Stimulated activated CD4-positive, alpha-beta T cell treated with anti-CD3 and anti-CD28 coated beads, Interleukin-12 subunit alpha, Interleukin-12 subunit beta, amount 100 ng/mL, for 24 hours (primary cell): ENCODE measurements around the gene PAPSS2.
"Not testable (repeated sequence)": the region's sequence is repeated elsewhere in the genome, so short reads cannot be mapped to it uniquely, and the experiment has no call there.

Experiments used
- DNase-seq, 2 experiments: peaks; one replicate each; pipeline ENCODE4 v3.0.0-alpha.2; 2020; ENCODE audit warnings: low read depth in 2 of 2

Gene PAPSS2

DNA sequence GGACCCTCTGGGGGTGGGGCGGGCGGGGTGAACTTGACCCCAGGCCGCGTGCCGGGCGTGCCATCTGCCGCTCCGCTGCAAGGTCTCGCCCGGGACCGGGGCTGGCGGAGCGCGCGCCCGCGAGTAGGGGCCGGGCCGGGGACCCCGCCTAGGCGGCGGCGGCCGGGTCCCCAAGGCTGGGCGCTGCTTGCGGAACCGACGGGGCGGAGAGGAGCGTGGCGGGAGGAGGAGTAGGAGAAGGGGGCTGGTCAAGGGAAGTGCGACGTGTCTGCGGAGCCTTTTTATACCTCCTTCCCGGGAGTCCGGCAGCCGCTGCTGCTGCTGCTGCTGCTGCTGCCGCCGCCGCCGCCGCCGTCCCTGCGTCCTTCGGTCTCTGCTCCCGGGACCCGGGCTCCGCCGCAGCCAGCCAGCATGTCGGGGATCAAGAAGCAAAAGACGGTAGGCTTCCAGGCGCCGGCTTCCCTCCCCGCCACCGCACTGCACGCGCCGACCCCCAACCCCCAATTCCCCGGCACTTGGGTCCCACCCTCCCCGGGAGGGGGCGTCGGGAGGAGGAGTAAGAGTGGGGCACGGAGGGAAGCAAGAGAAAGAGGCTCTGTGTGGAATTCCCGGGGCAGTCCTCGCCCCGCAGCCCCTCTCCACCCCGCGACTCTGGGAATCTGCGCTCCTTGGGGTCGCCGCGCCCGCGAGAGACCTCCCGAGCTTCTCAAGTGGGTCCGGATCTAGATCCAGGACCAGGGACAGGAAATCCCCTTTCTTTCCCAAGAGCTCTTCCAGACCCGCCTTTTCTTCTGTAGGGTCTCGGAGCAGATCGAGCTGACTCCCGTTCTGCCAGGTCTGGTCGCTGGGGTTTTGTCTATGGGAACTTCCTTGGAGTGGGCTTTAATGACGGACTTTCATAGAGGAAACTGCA lies at the start of gene PAPSS2:
PAPSS2 (plus strand) TSS at position 308 of the 913 bp plus-strand sequence; CDS start at position 412, 104 bp downstream.
- peak in 1 of 2 experiments; percentile 17 for DNase-seq

DNA sequence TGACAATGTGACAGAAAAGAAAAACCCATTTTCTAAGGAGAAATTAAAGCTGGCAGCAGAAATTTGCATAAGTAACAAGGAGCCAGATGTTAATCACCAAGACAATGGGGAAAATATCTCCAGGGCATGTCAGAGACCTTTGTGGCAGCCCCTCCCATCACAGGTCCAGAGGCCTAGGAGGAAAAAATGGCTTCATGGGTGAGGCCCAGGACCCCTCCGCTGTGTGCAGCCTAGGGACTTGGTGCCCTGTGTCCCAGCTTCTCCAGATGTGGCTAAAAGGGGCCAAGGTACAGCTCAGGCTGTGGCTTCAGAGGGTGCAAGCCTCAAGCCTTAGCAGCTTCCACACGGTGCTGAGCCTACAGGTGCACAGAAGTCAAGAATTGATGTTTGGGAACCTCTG lies 48.3 kb upstream of the PAPSS2 start:
- DNase-seq: not testable (repeated sequence)

DNA sequence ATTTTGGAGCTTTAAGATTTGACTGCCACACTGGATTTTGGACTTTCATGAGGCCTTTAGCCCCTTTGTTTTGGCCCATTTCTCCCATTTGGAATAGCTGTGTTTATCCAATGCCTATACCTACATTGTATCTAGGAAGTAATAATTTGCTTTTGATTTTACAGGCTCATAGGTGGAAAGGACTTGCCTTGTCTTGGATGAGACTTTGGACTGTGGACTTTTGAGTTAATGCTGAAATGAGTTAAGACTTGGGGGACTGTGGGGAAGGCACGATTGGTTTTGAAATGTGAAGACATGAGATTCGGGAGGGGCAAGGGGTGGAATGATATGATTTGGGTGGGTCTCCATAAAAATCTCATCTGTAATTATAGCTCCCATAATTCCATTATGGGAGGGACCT lies 47.6 kb upstream of the PAPSS2 start:
- no peak for DNase-seq

DNA sequence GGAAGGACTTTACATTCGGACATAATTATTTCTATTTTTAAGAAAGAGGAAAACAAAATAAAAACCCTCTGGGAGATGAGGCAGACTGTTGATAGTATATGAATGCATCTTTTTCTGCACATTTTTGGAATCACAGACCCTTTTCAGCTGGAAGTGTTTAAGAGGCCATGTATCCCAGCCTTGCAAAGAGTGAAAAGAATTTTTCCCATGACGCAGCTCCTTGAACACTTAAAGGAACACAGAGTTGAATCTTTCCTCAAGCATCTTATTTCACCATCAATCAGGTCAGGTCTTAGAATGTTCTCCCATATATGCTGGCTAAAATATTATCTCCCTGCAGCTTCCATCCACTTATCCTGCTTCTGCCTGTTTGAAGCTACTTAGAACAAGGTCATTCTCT lies 45.9 kb upstream of the PAPSS2 start:
- no peak for DNase-seq

DNA sequence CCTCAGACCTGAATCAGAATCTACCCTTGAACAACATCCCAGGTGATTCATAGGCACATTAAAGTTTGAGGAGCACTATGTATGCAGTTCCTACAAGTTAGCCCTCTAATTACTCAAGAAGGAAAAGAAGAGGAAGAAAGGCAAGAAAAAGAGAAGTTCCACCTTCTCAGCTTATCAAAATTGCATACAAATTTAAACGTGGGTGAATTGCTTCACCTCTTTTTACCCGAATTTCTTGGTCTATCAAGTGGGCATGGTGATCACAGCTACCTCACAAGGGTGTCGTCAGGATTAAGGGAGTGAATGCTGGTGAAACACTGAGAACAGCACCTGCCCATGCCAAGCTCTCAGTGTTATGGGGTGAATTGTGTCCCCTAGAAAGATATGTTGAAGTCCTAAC lies 43.8 kb upstream of the PAPSS2 start:
- DNase-seq: no peak

DNA sequence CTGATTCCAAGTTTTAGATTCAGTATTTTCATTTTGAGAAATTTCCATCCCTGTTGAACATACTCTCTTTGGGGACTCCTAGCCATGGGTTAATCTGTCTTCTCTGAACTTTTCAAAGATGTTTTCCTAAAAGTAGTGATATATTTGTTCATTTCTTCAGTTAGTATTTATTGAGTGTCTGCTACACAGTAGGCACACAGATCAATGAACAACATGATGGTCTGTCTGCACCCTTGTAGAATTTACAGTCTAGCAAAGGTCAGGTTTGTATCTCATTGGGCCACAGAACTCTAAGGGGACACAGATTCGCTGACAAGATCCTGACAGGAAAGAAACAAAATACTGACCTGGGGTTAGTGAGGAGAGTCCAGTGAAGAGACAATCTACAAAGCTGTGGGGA lies 42.2 kb upstream of the PAPSS2 start:
- no peak for DNase-seq

DNA sequence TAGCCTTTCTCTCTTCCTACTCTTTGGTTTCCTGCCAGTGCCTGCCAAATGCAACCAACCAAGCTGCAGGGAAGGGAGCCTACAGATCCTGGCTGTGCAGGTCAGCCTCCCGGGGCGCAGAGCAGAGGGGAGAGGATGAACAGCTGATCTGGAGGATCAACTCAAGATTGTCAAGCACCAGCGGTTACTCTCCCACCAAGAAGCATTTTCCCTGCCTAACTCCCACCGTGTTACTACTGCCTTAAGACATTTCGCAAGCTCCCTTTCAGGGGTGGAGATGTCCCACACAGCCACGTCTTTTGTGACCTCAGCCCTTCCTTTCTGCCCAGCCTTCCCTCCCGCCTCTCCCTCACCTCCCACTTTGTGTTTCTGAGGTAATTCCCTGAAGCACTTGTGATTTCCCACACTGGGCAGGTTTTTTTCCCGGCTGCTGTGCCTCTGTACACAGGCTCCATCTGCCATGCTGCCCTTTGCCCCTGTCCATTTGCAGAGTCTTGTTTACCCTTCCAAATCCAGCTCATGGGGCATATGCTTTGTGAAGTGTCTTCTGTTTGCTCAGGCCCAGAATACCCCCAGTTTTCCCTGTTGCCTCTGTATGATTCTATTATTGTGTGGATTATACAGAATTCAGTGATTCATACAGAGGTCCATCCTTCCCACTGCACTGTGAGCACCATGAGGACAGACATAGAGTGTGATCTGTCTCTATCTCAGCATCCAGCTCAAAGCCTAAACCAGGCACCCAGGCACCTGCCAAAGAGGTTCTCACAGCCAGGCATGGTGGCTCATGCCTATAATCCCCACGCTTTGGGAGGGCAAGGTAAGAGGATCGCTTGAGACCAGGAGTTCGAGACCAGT lies 40.9 kb upstream of the PAPSS2 start:
- no peak for DNase-seq

DNA sequence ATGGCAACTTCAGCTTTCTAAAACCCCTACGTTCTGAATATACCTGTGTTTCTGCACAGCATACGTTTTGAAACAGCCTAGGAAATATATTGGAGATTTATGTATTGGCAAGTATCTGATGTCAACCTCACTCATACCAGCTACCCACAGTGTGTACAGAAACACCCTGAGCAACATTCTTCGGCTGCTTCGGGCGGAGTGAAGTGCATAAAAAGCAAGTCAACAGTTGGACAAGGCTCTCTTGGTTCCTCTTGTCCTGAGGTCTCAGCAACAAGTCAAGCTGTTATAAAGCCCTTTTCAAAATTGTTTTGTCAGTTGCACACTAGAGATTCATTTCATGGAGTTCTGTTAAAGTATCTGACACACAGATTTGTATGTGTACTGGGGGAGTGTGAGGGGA lies 40.0 kb upstream of the PAPSS2 start:
- DNase-seq: no peak

DNA sequence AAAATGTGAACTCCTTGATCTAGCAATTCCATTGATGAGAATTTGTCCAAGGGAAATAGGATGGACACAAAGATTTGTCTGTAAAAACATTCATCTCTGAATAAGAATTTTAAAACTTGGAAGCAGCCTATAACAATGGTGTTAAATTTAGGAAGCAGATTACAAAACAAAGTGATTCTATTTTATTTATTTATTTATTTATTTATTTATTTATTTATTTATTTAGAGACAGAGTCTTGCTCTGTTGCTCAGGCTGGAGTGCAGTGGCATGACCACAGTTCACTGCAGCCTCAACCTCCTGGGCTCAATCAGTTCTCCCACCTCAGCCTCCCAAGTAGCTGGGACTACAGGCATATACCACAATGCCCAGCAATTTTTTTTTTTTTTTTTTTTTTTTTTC lies 38.2 kb upstream of the PAPSS2 start:
- DNase-seq: not testable (repeated sequence)

DNA sequence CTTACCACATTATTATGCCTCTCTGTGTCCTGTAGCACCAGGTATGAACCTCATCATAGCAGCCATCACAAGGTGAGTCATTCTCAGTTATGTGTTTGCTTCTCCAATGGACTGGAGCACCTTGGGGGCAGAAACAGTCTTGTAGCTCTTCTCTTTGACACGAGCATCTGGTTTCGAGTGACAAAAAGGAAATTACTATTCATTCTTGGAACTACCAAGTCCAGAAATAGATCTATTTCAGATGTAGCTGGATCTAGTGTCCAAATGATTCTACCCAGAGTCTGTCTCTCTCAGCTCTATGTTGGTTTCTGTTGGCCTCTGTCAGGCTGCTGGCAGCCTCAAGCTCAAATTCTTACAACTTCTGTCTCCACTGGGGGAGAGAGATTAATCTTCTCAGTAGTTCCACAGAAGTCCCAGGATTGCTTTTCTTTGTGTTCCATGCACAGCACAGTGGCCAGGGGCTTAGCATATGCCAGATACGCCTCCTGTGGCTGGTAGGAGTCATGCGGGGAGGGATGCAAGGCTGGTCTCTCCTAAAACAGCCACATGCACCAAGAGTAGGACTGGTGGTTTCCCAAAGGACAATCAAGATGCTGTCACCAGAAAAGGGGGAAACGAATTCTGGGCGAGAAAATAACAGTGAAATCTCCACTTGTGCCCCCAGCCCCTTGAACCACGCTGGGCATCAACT lies 37.2 kb upstream of the PAPSS2 start:
- no peak for DNase-seq

DNA sequence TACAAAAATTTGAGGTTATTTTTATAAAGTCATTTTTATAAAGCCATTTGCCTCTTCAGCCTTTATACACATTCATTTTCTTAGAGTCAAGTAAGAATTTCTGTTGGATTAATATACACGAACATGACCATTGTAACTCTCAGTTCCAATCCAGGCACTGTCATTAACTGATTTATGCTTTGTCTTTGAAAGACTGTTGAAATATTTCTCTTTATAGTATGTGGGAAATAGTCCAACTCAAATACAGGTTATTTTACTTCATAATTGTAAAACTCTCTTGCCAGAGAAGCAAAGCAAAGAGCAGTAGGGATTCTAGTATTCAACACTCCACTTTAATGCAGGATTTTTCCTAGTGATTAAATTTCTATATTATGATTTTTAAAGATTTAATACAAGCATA lies 36.5 kb upstream of the PAPSS2 start:
- DNase-seq: no peak

DNA sequence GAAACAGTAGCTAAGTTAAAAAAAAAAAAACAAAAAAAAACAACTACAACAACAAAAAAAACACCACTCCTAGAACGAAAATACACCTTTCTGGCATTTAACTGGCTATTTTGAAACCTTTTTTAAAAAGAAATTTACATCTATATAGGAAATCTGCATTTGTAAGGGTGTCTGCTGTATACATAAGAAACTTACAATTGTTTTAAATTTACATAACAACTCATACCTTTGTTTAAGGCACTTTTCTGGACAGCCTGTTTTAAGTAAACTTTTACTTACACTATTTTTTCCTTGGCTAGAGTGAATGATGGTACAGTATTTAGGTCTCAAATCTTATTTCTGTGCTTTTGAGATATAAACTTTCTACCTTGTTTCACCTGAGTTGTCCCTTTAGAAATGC lies 34.0 kb upstream of the PAPSS2 start:
- no peak for DNase-seq

DNA sequence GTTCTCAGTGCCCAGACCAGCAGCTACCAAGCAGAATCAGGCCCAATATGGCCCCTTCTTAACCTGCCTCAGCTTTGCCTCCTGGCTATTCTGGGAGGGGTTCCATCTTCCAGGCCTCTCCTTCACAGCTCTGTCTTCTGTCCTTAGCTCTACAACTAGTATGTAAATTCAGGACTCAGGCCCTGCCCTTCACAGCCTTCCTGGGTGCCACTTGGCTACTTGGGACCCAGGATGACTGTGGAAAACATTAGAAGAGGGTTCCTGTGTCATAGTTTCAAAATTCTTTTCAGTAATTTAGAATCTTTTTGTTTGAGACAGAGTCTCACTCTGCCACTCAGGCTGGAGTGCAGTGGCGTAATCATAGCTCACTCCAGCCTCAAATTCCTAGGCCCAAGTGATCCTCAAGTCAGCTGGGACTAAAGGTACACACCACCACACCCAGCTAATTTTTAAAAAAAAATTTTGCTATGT lies 33.2 kb upstream of the PAPSS2 start:
- DNase-seq: no peak

DNA sequence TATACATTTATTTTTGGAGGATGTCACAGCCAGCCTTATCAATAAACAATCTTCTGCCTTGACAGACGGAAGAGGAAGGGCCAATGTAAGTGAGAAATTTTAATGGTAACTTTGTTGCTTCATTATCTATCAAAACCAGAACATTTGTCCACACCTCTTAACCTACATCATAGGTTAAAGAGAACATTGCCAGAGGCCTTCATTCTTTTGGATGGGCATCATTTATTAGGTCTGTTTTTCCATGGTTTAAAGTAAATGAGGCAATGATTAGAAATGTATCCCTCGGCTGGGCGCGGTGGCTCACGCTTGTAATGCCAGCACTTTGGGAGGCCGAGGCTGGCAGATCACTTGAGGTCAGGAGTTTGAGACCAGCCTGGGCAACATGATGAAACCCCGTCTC lies 29.5 kb upstream of the PAPSS2 start:
- DNase-seq: no peak

DNA sequence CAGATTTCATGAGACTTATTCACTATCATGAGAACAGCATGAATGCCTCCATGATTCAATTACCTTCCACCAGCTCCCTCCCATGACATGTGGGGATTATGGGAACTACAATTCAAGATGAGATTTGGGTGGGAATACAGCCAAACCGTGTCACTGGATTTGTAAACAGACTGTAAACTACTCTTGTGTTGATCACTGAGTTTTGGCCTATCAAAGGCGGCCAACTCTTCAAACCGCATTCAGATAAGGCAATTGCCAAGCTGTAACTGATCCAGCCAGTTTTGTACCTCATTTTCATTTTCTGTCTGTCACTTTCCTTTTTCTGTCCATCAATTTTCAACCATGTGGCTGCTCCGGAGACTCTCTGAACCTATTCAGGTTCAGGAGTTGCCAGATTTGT lies 27.2 kb upstream of the PAPSS2 start:
- no peak for DNase-seq

DNA sequence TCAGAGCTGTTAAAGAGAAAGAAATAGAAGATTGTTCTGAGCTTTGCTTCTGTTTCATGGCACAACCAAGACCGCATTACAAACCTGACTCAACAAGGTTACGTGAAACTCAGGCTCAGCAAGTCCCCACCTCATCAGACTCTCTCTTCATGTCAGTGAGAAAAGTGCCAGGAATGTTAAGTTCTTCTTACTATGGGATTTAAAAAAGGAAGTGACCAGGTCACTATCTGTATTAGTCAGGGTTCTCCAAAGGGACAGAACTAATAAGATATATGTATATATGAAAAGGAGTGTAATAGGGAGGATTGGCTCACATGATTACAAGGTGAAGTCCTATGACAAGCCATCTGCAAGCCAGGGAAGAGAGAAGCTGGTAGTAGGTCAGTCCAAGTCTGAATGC lies 25.4 kb upstream of the PAPSS2 start:
- no peak for DNase-seq

DNA sequence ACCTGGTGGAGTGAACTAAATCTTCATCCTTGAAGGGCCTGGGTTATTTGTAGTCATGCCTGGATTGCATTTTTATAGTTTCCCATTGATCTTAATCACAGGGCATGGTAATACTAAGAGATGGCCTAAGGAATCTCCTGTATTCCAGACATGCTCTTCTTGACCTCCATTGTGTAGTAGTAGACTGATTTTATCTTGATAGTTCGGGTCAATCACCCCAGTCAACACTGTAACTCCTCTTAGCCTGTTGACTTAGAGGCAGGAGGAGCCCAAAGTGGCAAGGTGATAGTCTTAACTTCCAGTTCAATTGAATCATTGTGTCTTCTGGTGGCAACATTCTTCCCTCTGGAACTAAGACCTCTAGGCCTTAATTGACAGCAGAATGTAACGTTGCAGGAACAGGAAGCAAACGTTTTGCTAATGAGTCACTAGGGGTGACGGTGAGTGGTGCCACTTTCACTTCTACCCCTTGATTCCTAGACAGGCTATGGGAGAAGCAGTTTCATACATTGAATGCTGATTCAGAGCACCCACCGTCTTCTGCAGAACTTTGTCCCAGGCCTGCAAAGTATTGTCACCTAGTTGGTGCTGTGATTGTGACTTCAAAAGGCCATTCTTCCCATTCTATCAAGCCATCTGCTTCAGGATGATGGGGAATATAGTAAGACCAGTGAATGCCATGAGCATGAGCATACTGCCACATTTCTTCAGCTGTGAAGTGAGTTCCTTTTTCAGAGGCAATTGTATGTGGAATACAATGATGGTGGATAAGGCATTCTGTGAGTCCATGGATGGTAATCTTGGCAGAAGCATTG lies 24.0 kb upstream of the PAPSS2 start:
- DNase-seq: peak in 1 of 2 experiments; percentile 16

DNA sequence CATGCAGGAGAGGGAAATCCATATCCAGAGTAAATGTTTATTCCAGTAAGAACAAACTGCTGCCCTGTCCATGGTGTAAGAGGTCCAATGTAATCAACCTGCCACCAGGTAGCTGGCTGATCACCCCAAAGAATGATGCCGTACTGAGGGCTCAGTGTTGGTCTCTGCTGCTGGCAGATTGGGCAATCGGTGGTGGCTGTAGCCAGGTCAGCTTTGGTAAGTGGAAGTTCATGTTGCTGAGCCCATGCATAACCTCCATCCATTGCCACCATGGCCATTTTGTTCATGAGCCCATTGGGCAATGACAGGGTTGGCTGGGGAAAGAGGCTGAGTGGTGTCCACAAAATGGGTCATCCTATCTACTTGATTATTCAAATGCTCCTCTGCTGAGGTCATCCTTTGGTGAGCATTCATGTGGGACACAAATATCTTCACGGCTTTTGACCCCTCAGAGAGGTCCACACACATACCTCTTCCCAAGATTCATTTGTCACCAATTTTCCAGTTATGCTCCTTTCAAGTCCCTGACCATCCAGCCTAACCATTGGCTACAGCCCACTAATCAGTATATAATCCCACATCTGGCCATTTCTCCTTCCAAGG lies 23.3 kb upstream of the PAPSS2 start:
- no peak for DNase-seq

DNA sequence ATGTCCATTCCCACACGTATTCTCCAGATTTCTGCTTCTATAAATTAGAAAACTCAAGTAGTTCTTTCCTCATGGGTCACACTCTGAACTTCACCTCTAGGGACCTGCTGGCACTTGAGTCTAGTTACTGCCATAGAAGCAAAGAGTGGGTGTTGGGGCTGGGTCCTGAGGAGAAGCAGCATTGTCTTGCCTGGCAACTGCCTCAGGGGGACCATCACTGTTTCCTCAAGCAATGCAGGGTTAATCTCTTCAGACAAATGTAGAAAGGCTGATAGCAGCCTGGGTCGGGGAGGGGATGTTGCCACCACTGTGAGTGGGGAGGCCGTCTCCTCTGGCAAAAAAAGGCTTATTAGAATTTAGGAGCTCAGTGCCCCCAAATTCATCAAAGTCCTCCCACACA lies 20.2 kb upstream of the PAPSS2 start:
- no peak for DNase-seq

DNA sequence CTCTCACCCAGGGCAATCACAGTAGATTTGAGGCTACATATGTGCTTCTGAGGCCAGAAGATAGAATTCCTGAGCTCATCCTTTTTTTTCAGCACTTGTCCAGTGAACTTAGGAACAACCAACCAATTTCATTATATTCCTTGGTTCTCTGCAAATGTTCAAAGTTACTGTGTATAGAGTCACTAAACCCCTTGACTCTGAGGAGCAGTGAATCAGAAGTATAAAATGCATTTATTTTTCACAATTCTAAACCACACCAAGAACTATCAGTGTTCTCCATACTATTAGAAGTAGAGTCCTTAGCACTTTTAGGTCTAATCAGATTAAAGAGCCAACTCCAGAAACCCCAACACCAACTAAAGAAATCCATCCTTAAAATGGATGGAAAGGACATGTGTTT lies 19.6 kb upstream of the PAPSS2 start:
- no peak for DNase-seq

DNA sequence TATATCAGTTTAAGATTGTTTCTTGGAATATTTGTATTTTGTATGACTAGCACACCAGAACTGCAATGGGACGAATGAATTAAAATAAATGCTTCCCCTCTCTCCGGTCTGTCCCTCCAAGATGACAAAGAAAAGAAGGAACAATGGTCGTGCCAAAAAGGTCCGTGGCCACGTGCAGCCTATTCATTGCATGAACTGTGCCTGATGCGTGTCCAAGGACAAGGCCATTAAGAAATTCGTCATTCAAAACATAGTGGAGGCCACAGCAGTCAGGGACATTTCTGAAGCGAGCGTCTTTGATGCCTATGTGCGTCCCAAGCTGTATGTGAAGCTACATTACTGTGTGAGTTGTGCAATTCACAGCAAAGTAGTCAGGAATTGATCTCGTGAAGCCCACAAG lies 17.2 kb upstream of the PAPSS2 start:
- DNase-seq: no peak
